ENCODE measurements around the gene CHST12. TPM values are rescaled to one million over a fixed set of nuclear protein-coding genes. Genes with fewer than 3 reads are reported as not detected.
"Not testable (repeated sequence)": the region's sequence is repeated elsewhere in the genome, so short reads cannot be mapped to it uniquely, and the experiment has no call there.

The CHST12 gene
- total RNA-seq, 4 donors from 2014 or later: 7.6 to 136 (median 13.6) TPM

- in situ Hi-C loops (cut with MboI; ENCODE audit: low pct_ligation_motif_present in 1 of 4, low pct_unique_long_range_greater_than_20kb in 1 of 4, low sequenced_read_pairs in 3 of 4) (loop anchor here in 2 of 4 donors (25.0 kb wide), 1 partner anchor 235 kb away; the partner anchor contains the start of gene AMZ1 (in 2 of the 2)), intact Hi-C loops (cut with DNase I; ENCODE audit: low total_unique reads) (no loop called here)
- peak overlapping the region in 1 of 4 donors; percentile 29 for H3K27ac ChIP-seq
- H3K27me3 ChIP-seq: no peaks in the 10 kb centered on the region
- H3K36me3 ChIP-seq: no peaks in the 10 kb centered on the region
- WGBS, 2 donors (ENCODE audit: low coverage in 1 of 2): 19% methylated on average over 14 of the region's 16 CpGs; no CpG with 5 or more reads in 1 of the 2 donors
- H3K4me1 ChIP-seq: peaks cover 0 to 12% (median 12%) of the 10 kb centered on the region in 4 donors
- H3K4me3 ChIP-seq: peak overlapping the region in 3 of 4 donors; percentile 17 to 36 (median 35)
- TF ChIP-seq, protein P1, sequence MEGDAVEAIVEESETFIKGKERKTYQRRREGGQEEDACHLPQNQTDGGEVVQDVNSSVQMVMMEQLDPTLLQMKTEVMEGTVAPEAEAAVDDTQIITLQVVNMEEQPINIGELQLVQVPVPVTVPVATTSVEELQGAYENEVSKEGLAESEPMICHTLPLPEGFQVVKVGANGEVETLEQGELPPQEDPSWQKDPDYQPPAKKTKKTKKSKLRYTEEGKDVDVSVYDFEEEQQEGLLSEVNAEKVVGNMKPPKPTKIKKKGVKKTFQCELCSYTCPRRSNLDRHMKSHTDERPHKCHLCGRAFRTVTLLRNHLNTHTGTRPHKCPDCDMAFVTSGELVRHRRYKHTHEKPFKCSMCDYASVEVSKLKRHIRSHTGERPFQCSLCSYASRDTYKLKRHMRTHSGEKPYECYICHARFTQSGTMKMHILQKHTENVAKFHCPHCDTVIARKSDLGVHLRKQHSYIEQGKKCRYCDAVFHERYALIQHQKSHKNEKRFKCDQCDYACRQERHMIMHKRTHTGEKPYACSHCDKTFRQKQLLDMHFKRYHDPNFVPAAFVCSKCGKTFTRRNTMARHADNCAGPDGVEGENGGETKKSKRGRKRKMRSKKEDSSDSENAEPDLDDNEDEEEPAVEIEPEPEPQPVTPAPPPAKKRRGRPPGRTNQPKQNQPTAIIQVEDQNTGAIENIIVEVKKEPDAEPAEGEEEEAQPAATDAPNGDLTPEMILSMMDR (IDR thresholded peaks at IDR 0.05): no peak
- TF ChIP-seq POLR2AphosphoS5 (IDR thresholded peaks at IDR 0.05) (no peak), POLR2A (IDR thresholded peaks at IDR 0.05) (no peak), EP300 (IDR thresholded peaks at IDR 0.05; ENCODE audit: low read depth) (no peak)
- no peaks in the 10 kb centered on the region for H3K9me3 ChIP-seq
- DNase-seq: peak; percentile 27
Measured at GRCh38 chr7:2452074-2452507, 48.7 kb downstream of the CHST12 start.

- intact Hi-C loops (cut with DNase I; ENCODE audit: low total_unique reads): no loop called here
- Histone ChIP-seq H3K9me3 (no peaks in the 10 kb centered on the region), H3K27ac (no peak overlapping the region), H3K4me3 (no peak overlapping the region), H3K4me1 (peaks cover 0 to 12% (median 12%) of the 10 kb centered on the region in 4 donors), H3K27me3 (no peaks in the 10 kb centered on the region), H3K36me3 (no peaks in the 10 kb centered on the region)
- WGBS, 2 donors (ENCODE audit: low coverage in 1 of 2): 80 to 89% methylated on average over 4 to 8 of the region's 8 CpGs
- in situ Hi-C loops (cut with MboI; ENCODE audit: low pct_ligation_motif_present in 1 of 4, low pct_unique_long_range_greater_than_20kb in 1 of 4, low sequenced_read_pairs in 3 of 4): loop anchor here in 2 of 4 donors (25.0 kb wide), 1 partner anchor 235 kb away; the partner anchor contains the start of gene AMZ1 (in 2 of the 2)
- no peak for TF ChIP-seq POLR2A (IDR thresholded peaks at IDR 0.05)
- no peak for TF ChIP-seq POLR2AphosphoS5 (IDR thresholded peaks at IDR 0.05)
- TF ChIP-seq, protein P1 (IDR thresholded peaks at IDR 0.05): no peak
- TF ChIP-seq EP300 (IDR thresholded peaks at IDR 0.05; ENCODE audit: low read depth): no peak
- no peak for DNase-seq
Measured at GRCh38 chr7:2452643-2453270, 49.3 kb downstream of the CHST12 start.

- H3K27me3 ChIP-seq; H3K4me3 ChIP-seq; H3K36me3 ChIP-seq; H3K27ac ChIP-seq; intact Hi-C loops (cut with DNase I; ENCODE audit: low total_unique reads); DNase-seq; H3K9me3 ChIP-seq: not testable (repeated sequence)
- WGBS, 2 donors (ENCODE audit: low coverage in 1 of 2): 97 to 100% methylated on average over 2 to 3 of the region's 3 CpGs
- peaks cover 0 to 12% (median 12%) of the 10 kb centered on the region in 4 donors for H3K4me1 ChIP-seq
- in situ Hi-C loops (cut with MboI; ENCODE audit: low pct_ligation_motif_present in 1 of 4, low pct_unique_long_range_greater_than_20kb in 1 of 4, low sequenced_read_pairs in 3 of 4): loop anchor here in 2 of 4 donors (25.0 kb wide), 1 partner anchor 233 kb away; the partner anchor contains the start of gene AMZ1 (in 2 of the 2)
Measured at GRCh38 chr7:2453849-2454248, 50.4 kb downstream of the CHST12 start.

DNA sequence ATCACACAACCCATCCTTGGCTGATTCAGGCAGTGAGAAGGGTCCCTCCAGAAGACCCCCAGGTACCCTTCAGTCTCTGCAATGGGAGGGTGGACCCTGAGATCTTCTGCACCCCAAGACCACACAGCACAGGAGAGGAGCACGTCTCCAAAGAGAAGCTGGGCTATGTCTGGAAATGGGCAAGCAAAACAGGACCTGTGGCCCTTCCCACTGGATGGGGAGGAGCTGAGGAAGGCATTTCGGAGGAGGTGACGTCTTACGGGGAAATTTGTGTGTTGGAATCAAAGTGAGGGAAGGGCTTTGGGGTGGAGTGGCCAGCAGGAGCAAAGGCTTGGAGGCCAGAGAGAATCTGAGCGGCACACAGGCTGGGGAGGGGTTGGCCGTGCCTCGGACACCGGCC, 56.3 kb downstream of the CHST12 start:
- 91% methylated on average over 8 of the region's 8 CpGs; no CpG with 5 or more reads in 1 of the 2 donors for WGBS, 2 donors (ENCODE audit: low coverage in 1 of 2)
- in situ Hi-C loops (cut with MboI; ENCODE audit: low pct_ligation_motif_present in 1 of 4, low pct_unique_long_range_greater_than_20kb in 1 of 4, low sequenced_read_pairs in 3 of 4): loop anchor here in 2 of 4 donors (25.0 kb wide), 1 partner anchor 228 kb away; the partner anchor contains the start of gene AMZ1 (in 2 of the 2)

More for the DNA sequence above, 56.3 kb downstream of the CHST12 start:
- no peak overlapping the region for H3K4me3 ChIP-seq
- H3K9me3 ChIP-seq: no peaks in the 10 kb centered on the region
- TF ChIP-seq POLR2A (IDR thresholded peaks at IDR 0.05) (no peak), POLR2AphosphoS5 (IDR thresholded peaks at IDR 0.05) (no peak), EP300 (IDR thresholded peaks at IDR 0.05; ENCODE audit: low read depth) (no peak)
- TF ChIP-seq, protein P1 (IDR thresholded peaks at IDR 0.05): no peak
- no peak overlapping the region for H3K27ac ChIP-seq
- no peaks in the 10 kb centered on the region for H3K4me1 ChIP-seq
- intact Hi-C loops (cut with DNase I; ENCODE audit: low total_unique reads): no loop called here
- no peaks in the 10 kb centered on the region for H3K36me3 ChIP-seq
- DNase-seq: no peak
- H3K27me3 ChIP-seq: no peaks in the 10 kb centered on the region

Measured in transverse colon (tissue), 4 donors.